ENCODE measurements around the gene COX6A2. TPM values are rescaled to one million over a fixed set of nuclear protein-coding genes. Genes with fewer than 3 reads are reported as not detected.
A peak's percentile ranks its signal among the peaks of the same experiment; 100 is the strongest.

COX6A2 gene
- total RNA-seq, 3 donors from 2014 or later = not detected

DNA sequence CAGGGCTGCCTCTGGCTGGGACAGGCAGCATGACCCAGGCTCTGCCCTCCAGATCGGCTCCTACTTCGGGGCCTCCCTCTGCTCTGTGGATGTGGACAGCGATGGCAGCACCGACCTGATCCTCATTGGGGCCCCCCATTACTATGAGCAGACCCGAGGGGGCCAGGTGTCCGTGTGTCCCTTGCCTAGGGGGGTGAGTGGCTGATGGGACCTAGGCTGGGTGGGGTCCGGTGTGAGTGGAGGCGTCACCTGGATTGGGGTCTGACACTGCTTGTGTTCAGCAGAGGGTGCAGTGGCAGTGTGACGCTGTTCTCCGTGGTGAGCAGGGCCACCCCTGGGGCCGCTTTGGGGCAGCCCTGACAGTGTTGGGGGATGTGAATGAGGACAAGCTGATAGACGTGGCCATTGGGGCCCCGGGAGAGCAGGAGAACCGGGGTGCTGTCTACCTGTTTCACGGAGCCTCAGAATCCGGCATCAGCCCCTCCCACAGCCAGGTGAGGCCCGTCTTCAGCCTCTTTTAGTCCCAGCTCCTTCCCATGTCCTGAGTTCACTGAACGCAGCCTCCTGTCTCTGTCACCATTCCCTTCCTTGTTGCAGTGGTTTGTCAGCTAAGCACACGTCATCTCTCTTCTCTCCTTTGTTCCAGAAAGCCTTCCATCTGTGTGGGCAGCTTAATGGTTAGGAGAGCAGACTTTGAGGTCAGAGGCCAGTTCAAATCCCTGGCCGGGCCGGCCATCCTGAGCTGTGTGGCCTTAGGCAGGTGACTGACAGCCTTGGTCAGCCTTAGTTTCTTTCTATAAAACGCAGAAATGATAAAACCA lies 16.9 kb downstream of the COX6A2 start:
- H3K9me3 ChIP-seq = no peaks in the 10 kb centered on the region
- H3K27me3 ChIP-seq = no peaks in the 10 kb centered on the region
- no peaks in the 10 kb centered on the region for H3K36me3 ChIP-seq
- no peak overlapping the region for H3K27ac ChIP-seq
- no peak overlapping the region for H3K4me3 ChIP-seq
- no peaks in the 10 kb centered on the region for H3K4me1 ChIP-seq
- no peak for DNase-seq (ENCODE audit: low spot score in 2 of 2)
- TF ChIP-seq, protein P1, sequence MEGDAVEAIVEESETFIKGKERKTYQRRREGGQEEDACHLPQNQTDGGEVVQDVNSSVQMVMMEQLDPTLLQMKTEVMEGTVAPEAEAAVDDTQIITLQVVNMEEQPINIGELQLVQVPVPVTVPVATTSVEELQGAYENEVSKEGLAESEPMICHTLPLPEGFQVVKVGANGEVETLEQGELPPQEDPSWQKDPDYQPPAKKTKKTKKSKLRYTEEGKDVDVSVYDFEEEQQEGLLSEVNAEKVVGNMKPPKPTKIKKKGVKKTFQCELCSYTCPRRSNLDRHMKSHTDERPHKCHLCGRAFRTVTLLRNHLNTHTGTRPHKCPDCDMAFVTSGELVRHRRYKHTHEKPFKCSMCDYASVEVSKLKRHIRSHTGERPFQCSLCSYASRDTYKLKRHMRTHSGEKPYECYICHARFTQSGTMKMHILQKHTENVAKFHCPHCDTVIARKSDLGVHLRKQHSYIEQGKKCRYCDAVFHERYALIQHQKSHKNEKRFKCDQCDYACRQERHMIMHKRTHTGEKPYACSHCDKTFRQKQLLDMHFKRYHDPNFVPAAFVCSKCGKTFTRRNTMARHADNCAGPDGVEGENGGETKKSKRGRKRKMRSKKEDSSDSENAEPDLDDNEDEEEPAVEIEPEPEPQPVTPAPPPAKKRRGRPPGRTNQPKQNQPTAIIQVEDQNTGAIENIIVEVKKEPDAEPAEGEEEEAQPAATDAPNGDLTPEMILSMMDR (IDR thresholded peaks at IDR 0.05) = no peak
- TF ChIP-seq POLR2A (IDR thresholded peaks at IDR 0.05) (no peak), POLR2AphosphoS5 (IDR thresholded peaks at IDR 0.05) (no peak)
- intact Hi-C loops (cut with DNase I; ENCODE audit: low total_unique reads) = no loop called here

DNA sequence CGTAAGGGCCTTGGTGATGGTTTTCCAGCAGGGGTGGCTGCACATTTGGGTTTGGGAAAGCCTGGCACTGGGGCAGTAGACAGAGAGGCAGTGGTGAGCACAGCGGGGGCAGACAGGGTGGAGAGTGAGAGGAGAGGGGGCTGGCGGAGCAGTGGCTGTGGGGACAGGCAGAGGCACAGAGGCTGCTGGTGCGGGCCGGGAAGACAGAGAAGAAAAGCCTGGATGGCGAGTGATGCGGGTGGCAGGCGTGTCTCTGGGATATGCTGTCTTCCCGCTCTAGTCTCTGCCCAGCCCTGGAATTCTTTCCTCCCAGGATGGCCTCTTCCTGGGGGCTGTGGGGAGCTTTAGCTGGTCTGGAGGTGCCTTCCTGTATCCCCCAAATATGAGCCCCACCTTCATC lies 18.1 kb downstream of the COX6A2 start:
- intact Hi-C loops (cut with DNase I; ENCODE audit: low total_unique reads) = no loop called here
- DNase-seq (ENCODE audit: low spot score in 2 of 2) = no peak

DNA sequence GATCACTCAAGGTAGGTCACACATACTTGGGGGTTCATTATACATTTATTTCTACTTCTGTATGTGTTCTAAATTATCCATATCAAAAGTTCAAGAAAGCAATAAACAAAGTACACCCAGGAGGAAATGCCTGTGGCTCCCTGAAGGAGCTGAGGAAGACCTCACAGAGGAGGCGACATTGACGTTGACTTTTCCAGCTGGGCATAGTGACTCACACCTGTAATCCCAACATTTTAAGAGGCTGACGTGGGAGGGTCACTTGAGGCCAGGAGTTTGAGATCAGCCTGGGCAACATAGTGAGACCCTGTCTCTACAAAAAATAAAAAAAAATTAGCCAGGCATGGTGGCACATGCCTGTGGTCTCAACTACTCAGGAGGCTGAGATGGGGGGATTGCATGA lies 18.7 kb downstream of the COX6A2 start:
- no peak for TF ChIP-seq POLR2A (IDR thresholded peaks at IDR 0.05)
- TF ChIP-seq, protein P1 (IDR thresholded peaks at IDR 0.05) = no peak
- TF ChIP-seq POLR2AphosphoS5 (IDR thresholded peaks at IDR 0.05) = no peak
- H3K4me3 ChIP-seq = no peak overlapping the region
- H3K27ac ChIP-seq = no peak overlapping the region
- no peaks in the 10 kb centered on the region for H3K9me3 ChIP-seq
- no peaks in the 10 kb centered on the region for H3K27me3 ChIP-seq
- no peaks in the 10 kb centered on the region for H3K4me1 ChIP-seq
- H3K36me3 ChIP-seq = no peaks in the 10 kb centered on the region
- intact Hi-C loops (cut with DNase I; ENCODE audit: low total_unique reads) = no loop called here
- DNase-seq (ENCODE audit: low spot score in 2 of 2) = no peak

More for the DNA sequence above, 18.1 kb downstream of the COX6A2 start:
- Histone ChIP-seq H3K27ac (no peak overlapping the region), H3K36me3 (no peaks in the 10 kb centered on the region), H3K4me1 (no peaks in the 10 kb centered on the region), H3K4me3 (no peak overlapping the region), H3K9me3 (no peaks in the 10 kb centered on the region), H3K27me3 (no peaks in the 10 kb centered on the region)
- no peak for TF ChIP-seq POLR2AphosphoS5 (IDR thresholded peaks at IDR 0.05)
- TF ChIP-seq, protein P1 (IDR thresholded peaks at IDR 0.05) = no peak
- no peak for TF ChIP-seq POLR2A (IDR thresholded peaks at IDR 0.05)

- no peak for DNase-seq (ENCODE audit: low spot score in 2 of 2)
- intact Hi-C loops (cut with DNase I; ENCODE audit: low total_unique reads) = no loop called here
- no peak for TF ChIP-seq POLR2A (IDR thresholded peaks at IDR 0.05)
- no peak for TF ChIP-seq POLR2AphosphoS5 (IDR thresholded peaks at IDR 0.05)
- TF ChIP-seq, protein P1 (IDR thresholded peaks at IDR 0.05) = no peak
- Histone ChIP-seq H3K27ac (no peak overlapping the region), H3K27me3 (no peaks in the 10 kb centered on the region), H3K36me3 (no peaks in the 10 kb centered on the region), H3K4me3 (no peak overlapping the region), H3K4me1 (no peaks in the 10 kb centered on the region), H3K9me3 (no peaks in the 10 kb centered on the region)
Observed at GRCh38 chr16:31407406-31407805, 20.8 kb downstream of the COX6A2 start.

DNA sequence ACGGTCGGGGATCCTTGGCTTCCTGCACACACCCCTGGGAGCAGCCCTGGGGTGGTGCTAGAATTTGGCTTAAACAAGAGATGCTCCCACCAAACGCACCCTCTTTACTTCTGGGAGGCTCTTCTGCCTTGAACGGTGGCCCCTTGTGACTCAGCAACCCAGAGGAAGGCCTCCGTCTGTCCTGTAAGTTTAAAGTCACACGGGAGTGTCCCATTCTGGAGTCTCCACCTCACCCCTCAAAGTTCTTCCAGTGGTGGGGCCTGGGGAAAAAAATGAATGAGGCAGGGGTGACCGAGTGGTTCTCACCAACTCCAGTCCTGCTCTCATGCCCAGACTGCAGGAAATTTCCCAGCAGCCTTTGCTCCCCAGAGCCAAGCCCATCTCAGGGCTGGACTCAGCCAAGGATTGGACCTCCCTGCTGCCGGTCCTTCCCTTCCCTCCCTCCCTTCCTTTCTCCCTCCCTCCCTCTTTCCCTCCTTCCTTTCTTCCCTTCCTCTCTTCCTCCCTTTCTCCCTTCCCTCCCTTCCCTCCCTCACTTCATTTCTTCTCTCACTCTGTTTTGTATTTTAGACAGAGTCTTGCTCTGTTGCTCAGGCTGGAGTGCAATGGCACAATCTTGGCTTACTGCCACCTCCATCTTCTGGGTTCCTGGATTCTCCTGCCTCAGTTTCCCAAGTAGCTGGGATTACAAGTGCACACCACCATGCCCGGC lies 23.7 kb downstream of the COX6A2 start:
- H3K36me3 ChIP-seq = no peaks in the 10 kb centered on the region
- no peaks in the 10 kb centered on the region for H3K27me3 ChIP-seq
- peak overlapping the region in 2 of 3 donors; percentile 33 to 46 for H3K4me3 ChIP-seq
- peaks cover 0 to 6% of the 10 kb centered on the region in 2 donors for H3K9me3 ChIP-seq
- no peak for TF ChIP-seq POLR2A (IDR thresholded peaks at IDR 0.05)
- no peak for TF ChIP-seq POLR2AphosphoS5 (IDR thresholded peaks at IDR 0.05)
- TF ChIP-seq, protein P1 (IDR thresholded peaks at IDR 0.05) = no peak
- no peak overlapping the region for H3K27ac ChIP-seq
- no peak for DNase-seq (ENCODE audit: low spot score in 2 of 2)
- intact Hi-C loops (cut with DNase I; ENCODE audit: low total_unique reads) = no loop called here
- no peaks in the 10 kb centered on the region for H3K4me1 ChIP-seq

All from breast epithelium (tissue), 4 donors.